HG03571 (cell line): Measurements from ENCODE around the gene MROH2B.

Experiments
- ATAC-seq: cut with Tn5 transposase; IDR thresholded peaks from one replicate; pipeline ENCODE4 v1.9.1; 2021; ENCODE audit not compliant: unreplicated experiment

Gene MROH2B

DNA sequence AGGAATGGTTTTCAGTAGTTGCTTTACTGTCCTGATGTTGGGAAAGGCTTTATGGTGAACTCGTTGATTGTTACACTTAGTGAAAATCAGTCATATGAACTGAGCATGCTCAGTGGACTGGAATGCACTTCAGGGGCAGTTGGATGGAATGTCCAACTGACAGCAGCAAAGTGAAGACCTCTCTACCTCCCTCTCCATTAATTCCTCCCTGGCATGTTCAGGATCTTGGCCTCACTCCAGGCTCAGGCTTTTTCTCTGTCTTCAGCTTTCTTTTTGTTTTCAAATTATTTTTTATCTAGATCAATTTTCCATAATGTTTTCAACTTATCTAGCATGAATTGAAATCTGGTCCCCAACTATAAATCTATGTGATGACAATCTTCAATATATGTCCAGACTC, at the start of gene MROH2B:
MROH2B (minus strand) TSS at position 101 of the 400 bp plus-strand sequence. CDS start 490 bp downstream, outside the sequence.
- ATAC-seq = no peak

- no peak for ATAC-seq
Observed at GRCh38 chr5:41120600-41120999, 49.5 kb upstream of the MROH2B start.

DNA sequence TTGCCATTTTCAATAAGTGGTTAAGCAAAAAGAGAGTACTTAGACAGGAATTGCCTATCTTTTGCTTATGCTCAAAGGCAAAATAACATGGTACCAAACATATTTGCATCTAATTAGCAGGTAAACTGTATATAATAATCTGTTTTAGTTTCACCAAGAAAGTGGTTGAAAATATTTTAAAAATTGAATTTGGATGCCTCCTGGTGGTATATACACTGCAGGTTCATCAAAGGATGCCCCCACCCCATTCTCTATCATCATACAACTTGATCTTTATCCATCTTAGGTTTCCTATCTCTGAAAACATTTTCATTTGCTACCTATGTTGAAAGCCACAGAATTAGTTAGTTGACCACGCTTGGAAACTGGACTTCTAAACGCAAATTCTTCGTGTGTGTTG, 47.0 kb upstream of the MROH2B start:
- ATAC-seq = no peak

DNA sequence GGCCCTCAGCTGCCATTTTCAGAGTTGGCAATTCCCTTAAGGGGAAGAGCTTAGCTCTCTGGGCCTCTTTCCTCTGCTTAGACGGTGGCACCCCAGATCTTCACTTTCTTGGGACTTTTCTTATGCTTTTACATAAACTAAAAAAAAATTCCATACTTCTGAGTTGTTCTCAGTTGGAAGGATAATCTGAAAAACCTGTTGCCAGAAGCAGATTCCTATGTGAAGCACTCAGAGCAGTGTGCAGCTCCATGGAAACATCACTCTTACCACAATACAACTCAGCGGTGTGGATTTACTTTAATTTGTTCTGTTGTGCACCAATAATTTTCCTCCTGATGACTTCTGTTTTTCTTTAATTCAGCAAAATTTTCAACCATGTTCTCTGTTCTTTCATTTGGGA, 44.1 kb upstream of the MROH2B start:
- ATAC-seq = no peak

DNA sequence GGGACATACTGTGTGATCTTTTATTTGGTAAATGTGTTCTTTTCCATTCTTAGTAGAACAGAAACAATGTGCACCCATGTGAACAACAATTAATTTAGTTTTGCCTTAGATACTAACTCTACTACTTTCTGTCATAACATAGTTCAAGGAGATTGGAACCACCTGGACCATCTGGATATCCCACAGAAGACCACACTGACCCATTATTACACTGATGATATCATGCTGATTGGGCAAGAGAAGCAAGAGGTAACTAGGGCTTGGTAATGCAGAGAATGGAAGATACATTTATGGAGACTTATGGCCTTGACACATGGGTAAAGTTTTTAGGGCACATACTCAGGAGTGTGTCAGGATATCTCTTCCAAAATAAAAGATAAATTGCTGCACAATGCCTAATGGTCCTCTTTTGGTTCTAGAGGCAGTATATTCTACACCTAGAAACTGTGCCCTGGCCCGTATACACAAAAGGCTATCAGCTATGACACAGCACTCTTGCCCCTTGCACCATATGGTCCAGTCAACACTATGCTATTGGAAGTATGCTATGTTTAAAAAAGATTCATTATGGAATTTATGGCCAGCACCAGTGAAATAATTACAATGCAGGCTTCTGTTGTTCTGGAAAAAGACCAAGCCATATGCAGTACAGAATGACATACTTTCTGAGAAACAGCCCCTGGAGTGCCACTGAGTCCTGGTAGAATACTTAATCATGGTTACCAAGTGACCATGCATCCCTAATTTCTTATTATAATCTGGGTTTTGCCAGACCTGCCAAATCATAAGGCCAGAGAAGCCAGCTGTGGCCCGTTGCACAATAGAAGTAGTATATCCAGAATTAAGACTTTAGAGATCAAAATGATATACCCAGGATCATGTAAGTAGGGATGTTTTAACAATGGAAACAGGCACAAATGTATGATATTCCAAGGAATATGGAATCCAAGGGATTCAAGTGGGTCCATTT, 41.6 kb upstream of the MROH2B start:
- ATAC-seq = no peak

GRCh38 chr5:41109186-41109585, 38.0 kb upstream of the MROH2B start:
- no peak for ATAC-seq

DNA sequence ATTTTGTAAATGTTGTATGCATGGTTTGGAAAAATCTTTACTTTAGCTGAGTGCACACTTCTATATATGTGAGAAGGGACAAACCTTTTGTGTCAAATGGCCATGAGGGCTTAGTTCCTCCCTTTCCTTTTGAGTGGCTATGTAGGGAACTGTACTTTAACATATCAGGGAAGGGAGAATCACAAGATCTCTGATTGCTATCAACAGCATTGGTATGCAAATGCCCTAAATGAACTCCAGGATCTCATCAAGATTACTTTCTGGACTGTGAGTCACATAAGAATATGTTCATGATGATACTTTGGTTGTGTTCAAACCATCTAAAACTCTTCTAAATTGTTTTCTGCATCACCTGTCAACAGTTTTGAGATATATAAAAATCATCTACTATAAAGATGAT, 31.2 kb upstream of the MROH2B start:
- ATAC-seq = no peak

DNA sequence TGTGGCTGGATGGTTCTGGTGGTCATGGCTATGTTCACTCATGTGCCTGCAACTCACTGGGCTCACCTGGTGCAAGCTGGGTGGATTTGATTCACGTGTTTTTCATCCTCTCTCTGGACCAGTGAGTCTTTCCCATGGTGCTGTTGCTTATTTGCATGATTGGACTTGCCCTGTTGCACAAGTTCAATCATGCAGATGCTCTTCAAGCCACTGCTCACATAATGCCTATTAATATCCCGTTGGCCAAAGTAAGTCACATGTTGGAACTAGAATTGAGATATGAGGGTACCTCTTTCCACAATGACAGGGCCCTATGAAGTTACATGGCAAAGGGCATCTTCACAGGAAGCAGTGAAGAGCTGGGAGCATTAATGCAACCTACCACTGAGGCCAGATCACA, 26.5 kb upstream of the MROH2B start:
- no peak for ATAC-seq

DNA sequence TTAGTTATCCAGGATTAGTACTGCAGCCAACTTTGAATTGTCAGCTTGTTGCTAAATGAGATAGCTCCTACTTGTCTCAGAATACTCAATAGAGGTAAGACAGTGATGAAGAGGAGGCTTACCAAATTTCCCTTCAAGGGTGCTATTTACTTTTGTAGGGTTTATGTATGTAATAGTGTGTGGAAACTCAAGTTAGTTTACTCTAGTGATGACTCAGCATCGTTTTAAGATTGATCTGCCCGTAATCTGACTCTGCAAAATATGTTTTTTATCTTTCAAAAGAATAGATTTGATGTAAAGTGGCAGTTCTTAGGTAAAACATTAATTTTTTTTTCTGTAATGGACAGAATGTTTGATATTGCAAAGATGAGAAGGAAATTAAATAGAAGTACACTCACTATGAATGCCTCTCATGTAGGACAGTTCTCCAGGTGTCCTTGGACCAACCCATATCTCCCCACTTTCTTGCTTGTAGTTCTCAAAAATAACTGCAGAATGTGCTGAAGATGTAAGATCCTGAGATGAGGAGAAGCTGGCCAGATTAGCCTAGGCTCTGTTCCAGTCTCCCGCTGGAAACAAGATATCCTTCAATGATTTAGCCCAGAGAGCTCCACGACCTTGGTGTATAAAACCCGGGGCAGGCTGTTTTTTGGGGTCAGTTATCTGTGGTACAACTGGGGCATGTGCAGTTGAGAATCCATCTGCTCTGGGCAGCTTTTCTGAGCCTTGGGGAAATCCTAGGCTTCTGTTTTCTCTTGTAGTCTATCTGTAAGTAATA, 24.4 kb upstream of the MROH2B start:
- ATAC-seq = no peak

DNA sequence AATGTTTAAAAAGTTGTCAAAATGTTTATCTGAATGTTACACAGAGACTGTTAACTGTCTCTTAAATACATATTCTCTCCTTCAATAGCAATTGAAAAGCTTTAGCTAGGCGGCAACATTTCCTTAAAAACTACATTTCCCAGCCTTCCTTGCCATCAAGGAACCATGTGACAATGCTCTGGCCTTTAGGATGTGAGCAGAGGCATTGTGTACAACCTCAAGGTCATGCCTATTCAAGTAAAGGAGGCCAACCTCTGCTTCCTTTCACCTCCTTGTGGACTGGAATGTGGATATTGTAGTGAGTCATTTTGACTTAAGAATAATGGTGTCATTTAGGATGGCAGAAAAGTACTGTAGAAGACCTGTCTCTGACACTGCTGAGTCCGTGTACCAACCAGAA, 23.7 kb upstream of the MROH2B start:
- no peak for ATAC-seq

DNA sequence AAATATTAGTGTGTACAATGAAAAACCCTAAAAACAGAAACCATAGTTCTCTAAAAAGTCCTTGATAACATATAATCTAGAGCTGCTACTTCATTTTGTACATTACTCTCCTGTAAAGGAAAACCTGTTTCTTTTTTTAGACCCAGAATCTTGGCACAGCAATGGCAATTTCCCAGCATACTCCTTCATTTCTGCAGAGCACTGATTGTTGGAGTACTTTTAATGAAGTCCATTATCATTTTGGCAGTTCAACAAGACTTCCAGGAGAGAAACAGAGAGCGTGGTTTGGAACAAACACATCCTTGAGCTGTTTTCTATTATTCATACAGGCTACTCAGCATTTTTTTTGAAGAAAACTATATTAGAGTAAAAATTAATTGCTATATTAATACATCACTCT, 22.7 kb upstream of the MROH2B start:
- no peak for ATAC-seq

GRCh38 chr5:41087461-41087860, 16.3 kb upstream of the MROH2B start:
- ATAC-seq = no peak

DNA sequence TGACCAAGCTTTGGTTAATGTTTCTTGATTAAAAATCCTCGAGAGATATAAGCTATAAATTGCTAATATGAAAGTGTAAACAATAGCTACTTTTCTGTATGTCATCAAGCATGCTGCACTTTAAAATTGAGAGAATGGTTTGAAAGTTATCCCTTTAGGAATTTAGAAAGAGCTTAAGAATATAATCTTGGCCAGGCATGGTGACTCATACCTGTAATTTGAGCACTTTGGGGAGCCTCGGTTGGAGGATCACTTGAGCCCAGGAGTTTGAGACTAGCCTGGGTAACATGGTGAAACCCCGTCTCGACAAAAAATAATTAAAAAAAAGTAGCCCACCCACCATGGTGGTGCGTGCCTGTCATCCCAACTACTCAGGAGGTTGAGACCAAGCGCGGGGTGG, 12.2 kb upstream of the MROH2B start:
- ATAC-seq = no peak

- ATAC-seq = no peak
Observed at GRCh38 chr5:41071975-41072374, 833 bp upstream of the MROH2B start.

GRCh38 chr5:41067714-41068568, 3.2 kb downstream of the MROH2B start:
- ATAC-seq = no peak

DNA sequence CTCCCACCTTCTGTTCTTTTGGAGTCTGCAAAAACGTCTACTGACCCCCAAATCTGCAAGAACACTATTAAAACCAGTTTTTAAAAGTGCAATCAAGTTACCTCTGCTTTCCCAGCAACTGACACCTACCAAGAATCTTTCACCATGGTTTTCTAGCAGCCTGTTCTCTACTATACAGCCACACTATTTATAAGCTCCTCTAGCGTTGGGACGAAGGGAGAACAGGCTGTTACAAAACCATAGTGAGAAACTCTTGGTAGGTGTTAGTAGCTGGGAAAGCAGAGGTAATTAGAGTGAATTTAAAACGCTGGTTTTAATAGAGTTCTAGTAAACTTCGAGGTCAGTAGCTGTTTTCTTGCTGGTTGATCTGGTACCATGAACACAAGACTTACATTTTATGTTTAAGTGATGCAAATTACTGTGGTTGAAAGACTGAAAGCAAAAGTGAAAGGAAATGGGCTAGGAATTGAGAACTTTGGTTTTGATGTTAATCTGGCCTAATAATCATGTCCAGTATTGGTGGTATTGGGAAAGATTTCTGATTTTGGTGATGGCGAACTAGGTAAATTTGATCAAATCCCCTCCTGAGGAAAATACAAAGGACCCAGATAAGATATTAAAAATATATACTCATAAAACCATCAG, 5.3 kb downstream of the MROH2B start:
- ATAC-seq = no peak

GRCh38 chr5:41057940-41058339, 13.2 kb downstream of the MROH2B start:
- ATAC-seq = no peak

- ATAC-seq = no peak
Observed at GRCh38 chr5:41057231-41057630, 13.9 kb downstream of the MROH2B start.

- no peak for ATAC-seq
Observed at GRCh38 chr5:41048986-41049385, 22.2 kb downstream of the MROH2B start.

DNA sequence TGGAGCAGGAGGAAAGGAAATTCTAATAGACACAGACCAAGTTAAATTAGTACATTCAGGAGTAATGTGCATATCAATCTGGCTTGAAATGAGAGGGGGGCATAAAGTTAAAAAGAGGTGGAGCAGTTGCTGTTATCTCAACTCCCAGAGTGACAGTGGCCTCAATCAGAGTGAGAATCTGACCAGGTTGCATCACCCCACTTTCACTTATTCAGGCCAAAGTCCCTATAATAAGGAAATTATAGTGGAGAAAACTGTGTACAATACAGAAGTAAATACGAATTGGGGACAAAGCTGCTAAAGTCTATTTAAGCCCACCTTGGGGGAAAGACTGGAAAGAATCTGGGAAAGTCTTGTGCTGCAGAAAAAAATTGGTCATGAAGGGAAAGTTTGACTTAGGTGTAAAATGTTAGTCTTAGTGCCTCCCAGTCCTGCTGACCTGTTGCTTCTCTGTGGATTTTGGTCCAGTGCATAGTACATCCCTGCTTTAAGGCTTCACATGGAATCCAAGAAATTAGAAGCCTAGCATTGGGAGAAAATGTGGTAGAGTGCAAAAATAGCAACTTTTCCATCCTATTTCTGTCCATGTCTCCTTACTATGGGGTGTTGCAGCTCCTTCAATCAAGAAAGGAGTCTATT, 27.9 kb downstream of the MROH2B start:
- no peak for ATAC-seq
